ENCODE data around the gene ULK4.
"Not testable (repeated sequence)": the region's sequence is repeated elsewhere in the genome, so short reads cannot be mapped to it uniquely, and the experiment has no call there.

The ULK4 gene

GRCh38 chr3:41394896-41395295 lies 567.0 kb downstream of the ULK4 start:
- in situ Hi-C loops (cut with HindIII; ENCODE audit: low pct_ligation_motif_present, low pct_unique_long_range_greater_than_20kb, low sequenced_read_pairs) = no loop called here
- DNase-seq = no peak

- DNase-seq; in situ Hi-C loops (cut with HindIII; ENCODE audit: low pct_ligation_motif_present, low pct_unique_long_range_greater_than_20kb, low sequenced_read_pairs): not testable (repeated sequence)
Observed at GRCh38 chr3:41370765-41371535, 591.0 kb downstream of the ULK4 start.

GRCh38 chr3:41370307-41370706 lies 591.6 kb downstream of the ULK4 start:
- in situ Hi-C loops (cut with HindIII; ENCODE audit: low pct_ligation_motif_present, low pct_unique_long_range_greater_than_20kb, low sequenced_read_pairs) = no loop called here
- no peak for DNase-seq

GRCh38 chr3:41369838-41370237 lies 592.1 kb downstream of the ULK4 start:
- DNase-seq = no peak

GRCh38 chr3:41365973-41366372 lies 595.9 kb downstream of the ULK4 start:
- no peak for DNase-seq

More at GRCh38 chr3:41369838-41370237, 592.1 kb downstream of the ULK4 start:
- in situ Hi-C loops (cut with HindIII; ENCODE audit: low pct_ligation_motif_present, low pct_unique_long_range_greater_than_20kb, low sequenced_read_pairs) = no loop called here

GRCh38 chr3:41364736-41365135 lies 597.2 kb downstream of the ULK4 start:
- in situ Hi-C loops (cut with HindIII; ENCODE audit: low pct_ligation_motif_present, low pct_unique_long_range_greater_than_20kb, low sequenced_read_pairs) = no loop called here
- DNase-seq = no peak

More at GRCh38 chr3:41365973-41366372, 595.9 kb downstream of the ULK4 start:
- in situ Hi-C loops (cut with HindIII; ENCODE audit: low pct_ligation_motif_present, low pct_unique_long_range_greater_than_20kb, low sequenced_read_pairs) = no loop called here

GRCh38 chr3:41363830-41364523 lies 597.9 kb downstream of the ULK4 start:
- in situ Hi-C loops (cut with HindIII; ENCODE audit: low pct_ligation_motif_present, low pct_unique_long_range_greater_than_20kb, low sequenced_read_pairs) = no loop called here
- DNase-seq = no peak

- no peak for DNase-seq
- in situ Hi-C loops (cut with HindIII; ENCODE audit: low pct_ligation_motif_present, low pct_unique_long_range_greater_than_20kb, low sequenced_read_pairs) = no loop called here
Observed at GRCh38 chr3:41362638-41363559, 599.0 kb downstream of the ULK4 start.

- in situ Hi-C loops (cut with HindIII; ENCODE audit: low pct_ligation_motif_present, low pct_unique_long_range_greater_than_20kb, low sequenced_read_pairs) = no loop called here
- DNase-seq = no peak
Observed at GRCh38 chr3:41357271-41357670, 604.6 kb downstream of the ULK4 start.

- in situ Hi-C loops (cut with HindIII; ENCODE audit: low pct_ligation_motif_present, low pct_unique_long_range_greater_than_20kb, low sequenced_read_pairs) = no loop called here
- DNase-seq = no peak
Observed at GRCh38 chr3:41356775-41357174, 605.1 kb downstream of the ULK4 start.

GRCh38 chr3:41352510-41352909 lies 609.4 kb downstream of the ULK4 start:
- in situ Hi-C loops (cut with HindIII; ENCODE audit: low pct_ligation_motif_present, low pct_unique_long_range_greater_than_20kb, low sequenced_read_pairs) = no loop called here
- DNase-seq = no peak

- DNase-seq = no peak
- in situ Hi-C loops (cut with HindIII; ENCODE audit: low pct_ligation_motif_present, low pct_unique_long_range_greater_than_20kb, low sequenced_read_pairs) = no loop called here
Observed at GRCh38 chr3:41350441-41350840, 611.5 kb downstream of the ULK4 start.

GRCh38 chr3:41348401-41348800 lies 613.5 kb downstream of the ULK4 start:
- DNase-seq = no peak
- in situ Hi-C loops (cut with HindIII; ENCODE audit: low pct_ligation_motif_present, low pct_unique_long_range_greater_than_20kb, low sequenced_read_pairs) = no loop called here

GRCh38 chr3:41346698-41347270 lies 615.1 kb downstream of the ULK4 start:
- in situ Hi-C loops (cut with HindIII; ENCODE audit: low pct_ligation_motif_present, low pct_unique_long_range_greater_than_20kb, low sequenced_read_pairs) = no loop called here
- no peak for DNase-seq

GRCh38 chr3:41345788-41346187 lies 616.1 kb downstream of the ULK4 start:
- in situ Hi-C loops (cut with HindIII; ENCODE audit: low pct_ligation_motif_present, low pct_unique_long_range_greater_than_20kb, low sequenced_read_pairs) = no loop called here
- no peak for DNase-seq

- DNase-seq = no peak
- in situ Hi-C loops (cut with HindIII; ENCODE audit: low pct_ligation_motif_present, low pct_unique_long_range_greater_than_20kb, low sequenced_read_pairs) = no loop called here
Observed at GRCh38 chr3:41339758-41340157, 622.1 kb downstream of the ULK4 start.

- DNase-seq = peak; percentile 1
- in situ Hi-C loops (cut with HindIII; ENCODE audit: low pct_ligation_motif_present, low pct_unique_long_range_greater_than_20kb, low sequenced_read_pairs) = no loop called here
Observed at GRCh38 chr3:41338276-41338675, 623.6 kb downstream of the ULK4 start.

GRCh38 chr3:41334426-41334825 lies 627.5 kb downstream of the ULK4 start:
- in situ Hi-C loops (cut with HindIII; ENCODE audit: low pct_ligation_motif_present, low pct_unique_long_range_greater_than_20kb, low sequenced_read_pairs) = no loop called here
- no peak for DNase-seq

- in situ Hi-C loops (cut with HindIII; ENCODE audit: low pct_ligation_motif_present, low pct_unique_long_range_greater_than_20kb, low sequenced_read_pairs) = no loop called here
- no peak for DNase-seq
Observed at GRCh38 chr3:41331041-41331440, 630.9 kb downstream of the ULK4 start.

Data from ACHN (cell line).